Liver (tissue), 5 donors: ENCODE results near the gene RPUSD1. TPM values are rescaled to one million over a fixed set of nuclear protein-coding genes. Genes with fewer than 3 reads are reported as not detected.

Experiments
- polyA plus RNA-seq, 2 donors: library from polyadenylated mRNA; stranded (reverse) in 1 of 2; unstranded in 1 of 2; fragments of 200-250 nt in 1 of 2; fragments of >200 nt in 1 of 2; fragmentation: Nextera tagmentation in 1 of 2; extraction: Ambion mirVana in 1 of 2; gene quantifications; one replicate each; pipeline versions ENCODE4 v1.2.1 to v1.2.3, GENCODE V29; 2013 to 2015
- small RNA-seq: library from RNA; depleted of rRNA; stranded (forward); fragments of <200 nt; gene quantifications from one replicate; pipeline ENCODE3, GENCODE V24; 2014
- total RNA-seq, 2 donors: library from RNA; depleted of rRNA; stranded (reverse); fragments of >200 nt; gene quantifications; one replicate each; pipeline ENCODE4 v1.2.3, GENCODE V29; 2014
- donor health status: healthy.
- donor health status: healthy.
- donor health status: healthy.

RPUSD1 gene
- total and polyA plus RNA-seq, 4 donors = 4.5 to 10.7 (median 8.9) TPM

Small RNAs within 50 kb of the gene (small RNA-seq; reads per million reads assigned to genes)
- not detected for gene MIR662

Other genes with a start within 250 kb of the RPUSD1 start
- gene PRR35, start 228.0 kb downstream of the RPUSD1 start, total RNA-seq = not detected
- not detected for gene PRR35, start 228.0 kb downstream of the RPUSD1 start, polyA plus RNA-seq
- gene NHLRC4, start 221.4 kb downstream of the RPUSD1 start, total RNA-seq = 1 to 10 TPM in 1 of 2 donors, under 1 TPM in 1; 0.25 to 7.0 TPM
- gene NHLRC4, start 221.4 kb downstream of the RPUSD1 start, polyA plus RNA-seq = under 1 TPM in 1 of 2 donors, not detected in 1; 0.17 TPM
- gene PIGQ, start 218.4 kb downstream of the RPUSD1 start, total RNA-seq = 100 to 1,000 TPM in 1 of 2 donors, 10 to 100 TPM in 1; 16.8 to 144 TPM
- 10 to 100 TPM; 18.9 to 22.4 TPM for gene PIGQ, start 218.4 kb downstream of the RPUSD1 start, polyA plus RNA-seq
- gene RAB40C, start 198.3 kb downstream of the RPUSD1 start, total RNA-seq = 10 to 100 TPM in 1 of 2 donors, 1 to 10 TPM in 1; 7.7 to 11.0 TPM
- gene RAB40C, start 198.3 kb downstream of the RPUSD1 start, polyA plus RNA-seq = 10 to 100 TPM in 1 of 2 donors, 1 to 10 TPM in 1; 6.1 to 10.7 TPM
- gene WFIKKN1, start 157.4 kb downstream of the RPUSD1 start, total RNA-seq = 1 to 10 TPM in 1 of 2 donors, under 1 TPM in 1; 0.67 to 1.2 TPM
- gene WFIKKN1, start 157.4 kb downstream of the RPUSD1 start, polyA plus RNA-seq = under 1 TPM; 0.19 to 0.24 TPM
- gene METTL26, start 152.1 kb downstream of the RPUSD1 start, total RNA-seq = 10 to 100 TPM; 26.3 to 28.1 TPM
- 10 to 100 TPM; 54.6 to 69.1 TPM for gene METTL26, start 152.1 kb downstream of the RPUSD1 start, polyA plus RNA-seq
- 10 to 100 TPM; 16.3 to 45.5 TPM for gene MCRIP2, start 146.6 kb downstream of the RPUSD1 start, total RNA-seq
- gene MCRIP2, start 146.6 kb downstream of the RPUSD1 start, polyA plus RNA-seq = 10 to 100 TPM; 77.4 to 97.3 TPM
- 10 to 100 TPM in 1 of 2 donors, 1 to 10 TPM in 1; 10.0 to 13.4 TPM for gene WDR90, start 139.0 kb downstream of the RPUSD1 start, total RNA-seq
- 1 to 10 TPM; 4.7 to 5.9 TPM for gene WDR90, start 139.0 kb downstream of the RPUSD1 start, polyA plus RNA-seq
- gene RHOT2, start 120.2 kb downstream of the RPUSD1 start, total RNA-seq = 10 to 100 TPM; 20.8 to 31.0 TPM
- gene RHOT2, start 120.2 kb downstream of the RPUSD1 start, polyA plus RNA-seq = 10 to 100 TPM; 37.5 to 37.9 TPM
- gene RHBDL1, start 112.7 kb downstream of the RPUSD1 start, total RNA-seq = under 1 TPM; 0.67 to 0.84 TPM
- gene RHBDL1, start 112.7 kb downstream of the RPUSD1 start, polyA plus RNA-seq = under 1 TPM; 0.35 to 0.74 TPM
- gene STUB1, start 108.0 kb downstream of the RPUSD1 start, total RNA-seq = 10 to 100 TPM; 32.4 to 38.2 TPM
- 10 to 100 TPM; 62.2 to 74.4 TPM for gene STUB1, start 108.0 kb downstream of the RPUSD1 start, polyA plus RNA-seq
- gene JMJD8, start 104.0 kb downstream of the RPUSD1 start, total RNA-seq = 10 to 100 TPM; 21.2 to 35.8 TPM
- gene JMJD8, start 104.0 kb downstream of the RPUSD1 start, polyA plus RNA-seq = 10 to 100 TPM; 30.9 to 52.6 TPM
- gene WDR24, start 98.0 kb downstream of the RPUSD1 start, total RNA-seq = 1 to 10 TPM; 4.4 to 6.7 TPM
- gene WDR24, start 98.0 kb downstream of the RPUSD1 start, polyA plus RNA-seq = 1 to 10 TPM; 4.2 to 8.0 TPM
- under 1 TPM in 1 of 2 donors, not detected in 1; under 0.01 TPM for gene FBXL16, start 82.6 kb downstream of the RPUSD1 start, total RNA-seq
- gene FBXL16, start 82.6 kb downstream of the RPUSD1 start, polyA plus RNA-seq = under 1 TPM in 1 of 2 donors, not detected in 1; 0.14 TPM
- 1 to 10 TPM; 5.9 to 8.3 TPM for gene METRN, start 73.3 kb downstream of the RPUSD1 start, total RNA-seq
- 10 to 100 TPM in 1 of 2 donors, 1 to 10 TPM in 1; 4.6 to 22.9 TPM for gene METRN, start 73.3 kb downstream of the RPUSD1 start, polyA plus RNA-seq
- gene ANTKMT, start 67.2 kb downstream of the RPUSD1 start, total RNA-seq = 10 to 100 TPM; 14.0 to 17.6 TPM
- 10 to 100 TPM; 21.8 to 29.7 TPM for gene ANTKMT, start 67.2 kb downstream of the RPUSD1 start, polyA plus RNA-seq
- gene CCDC78, start 61.9 kb downstream of the RPUSD1 start, total RNA-seq = under 1 TPM; 0.08 to 0.28 TPM
- under 1 TPM in 1 of 2 donors, not detected in 1; 0.05 TPM for gene CCDC78, start 61.9 kb downstream of the RPUSD1 start, polyA plus RNA-seq
- 1 to 10 TPM in 1 of 2 donors, under 1 TPM in 1; 0.67 to 1.1 TPM for gene HAGHL, start 61.3 kb downstream of the RPUSD1 start, total RNA-seq
- gene HAGHL, start 61.3 kb downstream of the RPUSD1 start, polyA plus RNA-seq = under 1 TPM; 0.25 to 0.32 TPM
- 10 to 100 TPM; 16.9 to 24.3 TPM for gene CIAO3, start 47.4 kb downstream of the RPUSD1 start, total RNA-seq
- gene CIAO3, start 47.4 kb downstream of the RPUSD1 start, polyA plus RNA-seq = 10 to 100 TPM; 13.2 to 16.0 TPM
- under 1 TPM; 0.08 to 0.65 TPM for gene MSLN, start 27.6 kb downstream of the RPUSD1 start, total RNA-seq
- gene MSLN, start 27.6 kb downstream of the RPUSD1 start, polyA plus RNA-seq = under 1 TPM in 1 of 2 donors, not detected in 1; 0.03 TPM
- 10 to 100 TPM in 1 of 2 donors, 1 to 10 TPM in 1; 5.1 to 15.6 TPM for gene CHTF18, start 239 bp upstream of the RPUSD1 start, total RNA-seq
- gene CHTF18, start 239 bp upstream of the RPUSD1 start, polyA plus RNA-seq = 1 to 10 TPM; 1.7 to 2.6 TPM
- gene GNG13, start 12.4 kb upstream of the RPUSD1 start, total RNA-seq = not detected
- not detected for gene GNG13, start 12.4 kb upstream of the RPUSD1 start, polyA plus RNA-seq
- 10 to 100 TPM in 1 of 2 donors, 1 to 10 TPM in 1; 8.8 to 24.3 TPM for gene LMF1, start 182.6 kb upstream of the RPUSD1 start, total RNA-seq
- 10 to 100 TPM; 11.5 to 13.6 TPM for gene LMF1, start 182.6 kb upstream of the RPUSD1 start, polyA plus RNA-seq
- under 1 TPM; 0.17 to 0.33 TPM for gene SOX8, start 193.4 kb upstream of the RPUSD1 start, total RNA-seq
- under 1 TPM in 1 of 2 donors, not detected in 1; 0.05 TPM for gene SOX8, start 193.4 kb upstream of the RPUSD1 start, polyA plus RNA-seq